ENCODE data around the gene RAC3.
A peak's percentile ranks its signal among the peaks of the same experiment; 100 is the strongest.
"Not testable (repeated sequence)": the region's sequence is repeated elsewhere in the genome, so short reads cannot be mapped to it uniquely, and the experiment has no call there.

RAC3 gene

GRCh38 chr17:82025401-82026107, 5.9 kb upstream of the RAC3 start:
- FAIRE-seq = no peak

- FAIRE-seq = no peak
These were observed 3.2 kb upstream of the RAC3 start for GRCh38 chr17:82028246-82028645.

- no peak for FAIRE-seq
These were observed 2.5 kb upstream of the RAC3 start for GRCh38 chr17:82028966-82029365.

GRCh38 chr17:82029391-82029790, 2.1 kb upstream of the RAC3 start:
- FAIRE-seq = no peak

- FAIRE-seq = no peak
These were observed 1.4 kb upstream of the RAC3 start for GRCh38 chr17:82029990-82030469.

GRCh38 chr17:82030470-82031302, 792 bp upstream of the RAC3 start:
- no peak for FAIRE-seq

GRCh38 chr17:82031885-82032627, 578 bp downstream of the RAC3 start:
- FAIRE-seq = no peak

- FAIRE-seq = no peak
These were observed 2.0 kb downstream of the RAC3 start for GRCh38 chr17:82033359-82034085.

- FAIRE-seq = no peak
These were observed 3.0 kb downstream of the RAC3 start for GRCh38 chr17:82034371-82035011.

GRCh38 chr17:82035488-82035887, 4.0 kb downstream of the RAC3 start:
- FAIRE-seq = no peak

GRCh38 chr17:82035956-82036633, 4.6 kb downstream of the RAC3 start:
- FAIRE-seq = no peak

- FAIRE-seq = no peak
These were observed 5.2 kb downstream of the RAC3 start for GRCh38 chr17:82036634-82037091.

GRCh38 chr17:82037092-82037888, 5.8 kb downstream of the RAC3 start, which contains the start of gene DCXR:
Gene DCXR, minus strand, starts transcription at chr17:82037697. Its CDS starts 15 bp downstream, at chr17:82037682.
- peak; percentile 92 for FAIRE-seq

- no peak for FAIRE-seq
These were observed 6.4 kb downstream of the RAC3 start for GRCh38 chr17:82037889-82038195.

GRCh38 chr17:82038796-82039409, 7.4 kb downstream of the RAC3 start:
- not testable (repeated sequence) for FAIRE-seq

- no peak for FAIRE-seq
These were observed 8.3 kb downstream of the RAC3 start for GRCh38 chr17:82039695-82040299.

GRCh38 chr17:82041144-82041814, 9.8 kb downstream of the RAC3 start:
- FAIRE-seq = no peak

GRCh38 chr17:82042649-82043048, 11.2 kb downstream of the RAC3 start:
- no peak for FAIRE-seq

GRCh38 chr17:82043507-82043906, 12.0 kb downstream of the RAC3 start:
- no peak for FAIRE-seq

Measured in A204.1 (cell line).